GM06990 (cell line): Measurements from ENCODE around the gene MBP.

Source experiments
- DNase-seq: peaks from one replicate; pipeline ENCODE4 v3.0.0-alpha.2; 2011; ENCODE audit not compliant: insufficient read length; ENCODE audit errors: extremely low read depth
- H3K27me3 ChIP-seq: replicated peaks from 2 replicates; pipeline ENCODE4 v1.6.0; 2011; ENCODE audit warnings: low read length; ENCODE audit not compliant: control insufficient read depth, insufficient read depth
- H3K36me3 ChIP-seq: 2 replicates; pipeline ENCODE4 v1.5.1; 2011; ENCODE audit warnings: low read length; ENCODE audit not compliant: control insufficient read depth, insufficient read depth
- H3K4me3 ChIP-seq: replicated peaks from 2 replicates; pipeline ENCODE4 v1.5.1; 2011; ENCODE audit warnings: low read depth, mild to moderate bottlenecking, control low read depth, low read length
- TF ChIP-seq, protein P1 (sequence below): IDR thresholded peaks from 2 replicates; pipeline ENCODE4 v1.5.1; 2011; ENCODE audit warnings: low read length, control low read depth, mild to moderate bottlenecking, inconsistent platforms; ENCODE audit not compliant: insufficient read depth, poor library complexity, severe bottlenecking

The MBP gene

GRCh38 chr18:77170890-77171410 lies 38.4 kb upstream of the MBP start:
- Histone ChIP-seq H3K36me3 (no peaks in the 10 kb centered on the region), H3K27me3 (no peaks in the 10 kb centered on the region; the same call in 1 of the 2 replicates), H3K4me3 (no peak overlapping the region)
- TF ChIP-seq, protein P1, sequence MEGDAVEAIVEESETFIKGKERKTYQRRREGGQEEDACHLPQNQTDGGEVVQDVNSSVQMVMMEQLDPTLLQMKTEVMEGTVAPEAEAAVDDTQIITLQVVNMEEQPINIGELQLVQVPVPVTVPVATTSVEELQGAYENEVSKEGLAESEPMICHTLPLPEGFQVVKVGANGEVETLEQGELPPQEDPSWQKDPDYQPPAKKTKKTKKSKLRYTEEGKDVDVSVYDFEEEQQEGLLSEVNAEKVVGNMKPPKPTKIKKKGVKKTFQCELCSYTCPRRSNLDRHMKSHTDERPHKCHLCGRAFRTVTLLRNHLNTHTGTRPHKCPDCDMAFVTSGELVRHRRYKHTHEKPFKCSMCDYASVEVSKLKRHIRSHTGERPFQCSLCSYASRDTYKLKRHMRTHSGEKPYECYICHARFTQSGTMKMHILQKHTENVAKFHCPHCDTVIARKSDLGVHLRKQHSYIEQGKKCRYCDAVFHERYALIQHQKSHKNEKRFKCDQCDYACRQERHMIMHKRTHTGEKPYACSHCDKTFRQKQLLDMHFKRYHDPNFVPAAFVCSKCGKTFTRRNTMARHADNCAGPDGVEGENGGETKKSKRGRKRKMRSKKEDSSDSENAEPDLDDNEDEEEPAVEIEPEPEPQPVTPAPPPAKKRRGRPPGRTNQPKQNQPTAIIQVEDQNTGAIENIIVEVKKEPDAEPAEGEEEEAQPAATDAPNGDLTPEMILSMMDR = no peak
- DNase-seq = no peak

- H3K27me3 ChIP-seq = no peaks in the 10 kb centered on the region; the same call in 1 of the 2 replicates
- no peak for DNase-seq
- TF ChIP-seq, protein P1 = no peak
- no peak overlapping the region for H3K4me3 ChIP-seq
- no peaks in the 10 kb centered on the region for H3K36me3 ChIP-seq
Observed at GRCh38 chr18:77168811-77169311, 36.3 kb upstream of the MBP start.

GRCh38 chr18:77167251-77167650 lies 34.7 kb upstream of the MBP start:
- TF ChIP-seq, protein P1 = no peak
- Histone ChIP-seq H3K36me3 (no peaks in the 10 kb centered on the region), H3K4me3 (no peak overlapping the region), H3K27me3 (no peaks in the 10 kb centered on the region; the same call in 1 of the 2 replicates)
- DNase-seq = no peak

DNA sequence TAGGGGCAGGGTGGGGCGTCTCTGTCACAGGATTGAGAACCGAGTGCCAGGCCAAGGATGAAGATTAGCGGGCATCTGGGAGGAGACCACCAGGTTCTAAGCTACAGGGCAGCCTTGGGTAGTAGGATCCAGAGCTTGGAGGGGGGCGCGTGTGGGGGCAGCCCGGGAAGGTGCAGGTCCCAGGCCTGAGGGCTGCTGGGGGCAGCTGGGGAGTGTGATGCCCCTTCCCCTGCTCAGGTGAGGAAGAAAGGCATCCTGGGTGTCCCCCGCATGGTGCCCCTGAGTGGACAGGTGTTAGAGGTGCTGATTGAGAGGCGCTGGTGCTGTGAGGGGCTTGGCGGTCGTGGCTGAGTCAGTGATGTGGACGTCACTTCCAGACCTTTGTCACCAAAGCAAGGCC lies 33.9 kb upstream of the MBP start:
- no peaks in the 10 kb centered on the region for H3K36me3 ChIP-seq
- H3K4me3 ChIP-seq = no peak overlapping the region
- no peaks in the 10 kb centered on the region; the same call in 1 of the 2 replicates for H3K27me3 ChIP-seq
- TF ChIP-seq, protein P1 = no peak
- DNase-seq = no peak

- H3K27me3 ChIP-seq = no peaks in the 10 kb centered on the region; the same call in 1 of the 2 replicates
- H3K4me3 ChIP-seq = no peak overlapping the region
Observed at GRCh38 chr18:77165503-77166188, 33.1 kb upstream of the MBP start.

More at GRCh38 chr18:77165503-77166188, 33.1 kb upstream of the MBP start:
- TF ChIP-seq, protein P1 = no peak
- no peak for DNase-seq
- H3K36me3 ChIP-seq = no peaks in the 10 kb centered on the region
